Neutrophil (primary cell): ENCODE measurements around the gene STX11.

Experiments used
- H3K27ac ChIP-seq: fragments of 200-600 bp; sonication (generic); 2 replicates; pipeline ENCODE4 v1.5.1; 2016; ENCODE audit warnings: mild to moderate bottlenecking, moderate library complexity
- H3K27me3 ChIP-seq: fragments of 200-600 bp; sonication (generic); 2 replicates; pipeline ENCODE4 v1.6.0; 2016; ENCODE audit warnings: mild to moderate bottlenecking
- H3K36me3 ChIP-seq: fragments of 200-600 bp; sonication (generic); 2 replicates; pipeline ENCODE4 v1.5.1; 2017
- H3K4me1 ChIP-seq, 2 experiments: fragments of 200-600 bp in 1 of 2; sonication (generic) in 1 of 2; 1 replicate in 1 of 2; 2 replicates in 1 of 2; pipeline versions ENCODE4 v1.5.1 to v1.6.1; 2013 to 2016; ENCODE audit warnings: low read depth in 1 of 2, low read length in 1 of 2, mild to moderate bottlenecking in 1 of 2, moderate library complexity in 1 of 2; ENCODE audit not compliant: control insufficient read depth in 1 of 2, insufficient read depth in 1 of 2
- H3K4me3 ChIP-seq, 2 experiments: fragments of 200-600 bp in 1 of 2; sonication (generic) in 1 of 2; 1 replicate in 1 of 2; 2 replicates in 1 of 2; pipeline ENCODE4 v1.5.1; 2013 to 2016; ENCODE audit warnings: low read depth in 1 of 2, low read length in 1 of 2, mild to moderate bottlenecking in 1 of 2, moderate library complexity in 1 of 2
- H3K9me3 ChIP-seq: fragments of 200-600 bp; sonication (generic); 2 replicates; pipeline ENCODE4 v1.5.1; 2016
- TF ChIP-seq, protein P1 (sequence below): fragments of 200-600 bp; sonication (generic); IDR thresholded peaks from 2 replicates; pipeline ENCODE4 v1.5.1; 2016; ENCODE audit warnings: antibody characterized with exemption

Gene STX11

DNA sequence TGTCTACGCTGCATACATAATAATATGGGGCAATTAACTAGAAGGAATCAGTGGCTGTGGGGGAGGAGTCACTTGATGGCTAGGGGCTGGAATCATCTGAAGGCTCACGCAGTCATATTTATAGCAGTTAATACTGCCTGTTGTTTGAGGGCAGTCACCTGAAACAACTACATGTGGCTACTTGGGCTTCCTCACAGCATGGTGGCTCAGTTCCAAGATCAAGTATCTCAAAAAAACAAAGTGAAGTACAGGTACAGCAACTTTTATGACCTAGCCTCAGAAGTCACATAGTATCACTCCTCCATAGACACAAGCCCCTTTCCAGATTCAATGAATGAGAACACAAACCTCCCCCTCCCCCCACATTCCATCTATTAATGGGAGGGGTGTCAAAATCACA lies 63.7 kb downstream of the STX11 start:
- H3K4me3 ChIP-seq = no peak overlapping the region
- no peak overlapping the region for H3K27ac ChIP-seq
- H3K36me3 ChIP-seq = no peaks in the 10 kb centered on the region
- TF ChIP-seq, protein P1, sequence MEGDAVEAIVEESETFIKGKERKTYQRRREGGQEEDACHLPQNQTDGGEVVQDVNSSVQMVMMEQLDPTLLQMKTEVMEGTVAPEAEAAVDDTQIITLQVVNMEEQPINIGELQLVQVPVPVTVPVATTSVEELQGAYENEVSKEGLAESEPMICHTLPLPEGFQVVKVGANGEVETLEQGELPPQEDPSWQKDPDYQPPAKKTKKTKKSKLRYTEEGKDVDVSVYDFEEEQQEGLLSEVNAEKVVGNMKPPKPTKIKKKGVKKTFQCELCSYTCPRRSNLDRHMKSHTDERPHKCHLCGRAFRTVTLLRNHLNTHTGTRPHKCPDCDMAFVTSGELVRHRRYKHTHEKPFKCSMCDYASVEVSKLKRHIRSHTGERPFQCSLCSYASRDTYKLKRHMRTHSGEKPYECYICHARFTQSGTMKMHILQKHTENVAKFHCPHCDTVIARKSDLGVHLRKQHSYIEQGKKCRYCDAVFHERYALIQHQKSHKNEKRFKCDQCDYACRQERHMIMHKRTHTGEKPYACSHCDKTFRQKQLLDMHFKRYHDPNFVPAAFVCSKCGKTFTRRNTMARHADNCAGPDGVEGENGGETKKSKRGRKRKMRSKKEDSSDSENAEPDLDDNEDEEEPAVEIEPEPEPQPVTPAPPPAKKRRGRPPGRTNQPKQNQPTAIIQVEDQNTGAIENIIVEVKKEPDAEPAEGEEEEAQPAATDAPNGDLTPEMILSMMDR = no peak
- no peaks in the 10 kb centered on the region for H3K27me3 ChIP-seq
- H3K9me3 ChIP-seq = no peaks in the 10 kb centered on the region
- H3K4me1 ChIP-seq = peaks cover 15 to 21% of the 10 kb centered on the region in 2 experiments

DNA sequence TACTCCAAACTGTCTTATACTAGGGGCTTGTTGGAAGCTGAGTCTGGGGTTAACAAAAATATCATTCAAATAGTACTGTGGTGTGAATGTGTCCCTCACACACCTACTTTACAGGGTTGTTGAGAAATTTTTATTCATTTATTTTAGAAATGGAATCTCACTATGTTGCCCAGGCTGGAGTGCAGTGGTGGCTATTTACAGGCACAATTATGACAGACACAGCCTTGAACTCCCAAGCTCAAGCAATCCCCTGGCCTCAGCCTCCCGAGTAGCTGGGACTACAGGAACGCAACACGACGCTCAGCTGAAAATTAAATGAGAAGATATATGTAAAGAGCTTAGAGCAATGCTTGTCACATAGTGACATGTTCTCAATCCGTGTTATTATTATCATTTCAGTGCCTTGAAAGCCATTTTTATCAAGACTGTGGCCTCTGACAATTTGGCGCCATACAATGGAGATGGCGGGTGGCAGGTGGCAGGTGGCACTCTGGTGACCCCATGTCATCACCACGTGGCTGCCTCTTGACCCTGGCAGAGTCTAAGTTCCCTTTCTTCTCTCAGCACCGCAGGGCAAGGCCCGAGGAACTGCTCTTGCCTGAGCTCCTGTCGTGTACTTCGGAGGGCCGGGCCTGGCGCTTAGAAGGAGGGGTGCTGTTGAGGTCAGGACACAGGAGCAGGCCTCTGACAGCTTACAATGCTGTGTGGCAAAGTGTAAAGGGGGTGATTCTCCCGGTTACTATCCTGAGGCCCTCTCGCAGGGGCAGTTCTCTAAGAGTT lies 64.5 kb downstream of the STX11 start:
- Histone ChIP-seq H3K27me3 (no peaks in the 10 kb centered on the region), H3K27ac (peak overlapping the region; percentile 93), H3K4me3 (peak overlapping the region; percentile 79 to 89)

DNA sequence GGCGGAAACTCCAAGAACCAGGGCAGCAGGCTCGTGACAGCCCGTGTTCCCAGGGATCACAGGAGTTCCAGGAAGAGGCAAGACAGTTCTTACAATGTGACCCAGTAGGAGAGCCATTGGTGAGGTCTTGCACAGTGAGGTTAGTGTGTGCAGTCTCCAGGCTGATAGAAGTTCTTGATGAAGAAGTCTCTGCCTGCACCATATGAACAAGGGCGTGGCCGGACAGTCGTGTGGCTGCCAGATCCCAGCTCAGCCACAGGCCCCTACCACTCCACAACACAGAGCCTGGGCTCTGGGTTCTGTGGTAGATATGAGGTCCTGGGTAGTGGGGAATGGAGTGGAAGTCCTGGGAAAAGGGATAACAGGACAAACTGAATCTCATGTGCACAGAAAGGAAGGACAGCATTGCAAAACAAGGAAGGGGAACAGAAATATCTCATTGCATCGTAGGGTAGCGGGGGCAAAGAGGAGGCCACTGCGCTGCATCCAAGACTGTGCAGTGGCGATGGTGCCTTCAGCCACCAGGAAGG lies 65.2 kb downstream of the STX11 start:
- Histone ChIP-seq H3K4me1 (peaks cover 15 to 21% of the 10 kb centered on the region in 2 experiments), H3K36me3 (no peaks in the 10 kb centered on the region), H3K9me3 (no peaks in the 10 kb centered on the region), H3K27ac (peak overlapping the region; percentile 93), H3K27me3 (no peaks in the 10 kb centered on the region), H3K4me3 (peak overlapping the region; percentile 79 to 89)
- TF ChIP-seq, protein P1 = no peak

More for the DNA sequence above, 64.5 kb downstream of the STX11 start:
- Histone ChIP-seq H3K4me1 (peaks cover 15 to 21% of the 10 kb centered on the region in 2 experiments), H3K36me3 (no peaks in the 10 kb centered on the region), H3K9me3 (no peaks in the 10 kb centered on the region)
- TF ChIP-seq, protein P1 = no peak

DNA sequence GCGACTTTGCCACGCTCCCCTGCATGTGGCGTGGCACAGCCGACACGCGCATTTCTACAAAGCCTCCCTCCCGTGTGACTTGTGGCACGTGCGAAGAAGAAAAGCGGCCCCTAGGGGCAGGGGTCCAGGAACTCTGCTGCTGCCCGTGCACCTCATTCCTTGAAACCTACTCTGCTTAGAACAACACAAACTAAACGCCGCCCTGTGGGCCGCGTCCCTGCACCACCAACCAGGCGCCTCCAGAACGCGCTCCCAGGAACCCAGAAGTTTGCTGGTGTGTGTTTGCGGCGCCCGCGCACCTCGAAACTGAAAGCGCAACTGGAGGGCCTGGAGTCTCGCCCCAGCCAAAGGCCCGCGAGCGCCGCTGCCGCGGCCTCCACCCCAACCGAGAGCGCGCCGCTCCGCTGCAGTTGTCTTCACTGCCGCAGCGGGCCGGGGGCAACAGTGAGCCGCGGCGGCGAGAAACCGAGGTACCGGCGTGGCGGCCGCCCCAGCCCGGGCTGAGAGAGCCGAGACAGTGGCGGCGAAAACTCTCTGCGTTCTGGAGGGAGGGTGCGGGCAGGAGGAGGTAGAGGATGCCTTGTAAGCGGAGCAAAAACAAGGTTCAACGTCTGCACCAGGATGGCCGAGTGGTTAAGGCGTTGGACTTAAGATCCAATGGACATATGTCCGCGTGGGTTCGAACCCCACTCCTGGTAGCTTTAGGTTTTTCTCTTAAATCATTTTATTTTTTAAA lies 65.8 kb downstream of the STX11 start:
- TF ChIP-seq, protein P1 = peak; percentile 89
- no peaks in the 10 kb centered on the region for H3K9me3 ChIP-seq
- peak overlapping the region; percentile 93 for H3K27ac ChIP-seq
- H3K27me3 ChIP-seq = no peaks in the 10 kb centered on the region
- H3K36me3 ChIP-seq = no peaks in the 10 kb centered on the region
- peak overlapping the region; percentile 79 to 89 for H3K4me3 ChIP-seq
- peaks cover 15 to 21% of the 10 kb centered on the region in 2 experiments for H3K4me1 ChIP-seq

DNA sequence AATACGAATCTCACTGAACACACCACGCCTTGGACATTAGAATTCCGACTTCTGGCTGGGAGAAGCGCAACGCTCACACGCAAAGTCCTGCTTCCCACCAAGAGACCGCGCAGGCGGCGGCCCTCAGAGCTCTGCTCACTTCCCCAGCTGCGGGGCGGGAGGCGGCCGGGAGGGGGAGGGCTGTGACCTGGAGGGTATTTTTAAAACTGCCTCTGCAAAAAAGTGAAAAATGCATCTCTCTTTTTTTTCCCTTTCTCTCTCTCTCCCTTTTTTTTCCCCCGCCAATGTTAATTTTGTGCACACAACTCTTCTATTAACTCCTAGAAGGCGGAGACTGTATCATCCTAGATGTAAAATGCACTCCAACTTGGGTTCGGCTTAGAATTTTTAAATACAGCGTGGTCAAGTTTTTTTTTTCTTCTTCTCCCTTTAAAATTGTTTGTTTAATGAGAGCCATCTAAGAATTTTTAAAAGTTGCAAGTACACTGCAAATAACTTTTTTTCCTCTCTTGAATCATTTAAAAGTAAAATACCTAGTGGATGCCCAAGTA lies 66.4 kb downstream of the STX11 start:
- Histone ChIP-seq H3K4me3 (peak overlapping the region; percentile 79 to 89), H3K9me3 (no peaks in the 10 kb centered on the region), H3K36me3 (no peaks in the 10 kb centered on the region), H3K27ac (peak overlapping the region; percentile 93), H3K4me1 (peaks cover 15 to 21% of the 10 kb centered on the region in 2 experiments), H3K27me3 (no peaks in the 10 kb centered on the region)
- TF ChIP-seq, protein P1 = no peak
